Fibroblast of skin of back (primary cell): ENCODE results near the gene PIP4K2C.
"Not testable (repeated sequence)": the region's sequence is repeated elsewhere in the genome, so short reads cannot be mapped to it uniquely, and the experiment has no call there.

Experiments used
- DNase-seq: peaks from one replicate; pipeline ENCODE4 v3.0.0-alpha.2; 2013

The PIP4K2C gene

DNA sequence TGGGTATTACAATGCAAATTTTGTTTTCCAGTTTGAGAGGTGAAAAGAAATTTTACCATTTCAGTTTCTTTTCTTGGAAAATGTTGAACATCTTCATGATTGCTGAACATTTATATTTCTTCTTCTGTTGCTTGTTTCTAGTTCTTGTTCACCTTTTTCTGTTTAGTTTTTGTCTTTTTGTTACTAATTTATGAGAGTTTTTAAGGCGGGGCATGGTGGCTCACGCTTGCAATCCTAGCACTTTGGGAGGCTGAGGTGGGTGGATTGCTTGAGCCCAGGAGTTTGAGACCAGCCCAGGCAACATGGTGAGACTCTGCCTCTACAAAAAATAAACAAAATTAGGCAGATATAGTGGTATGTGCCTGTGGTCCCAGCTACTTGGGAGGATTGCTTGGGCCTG lies 30.5 kb upstream of the PIP4K2C start:
- no peak for DNase-seq

DNA sequence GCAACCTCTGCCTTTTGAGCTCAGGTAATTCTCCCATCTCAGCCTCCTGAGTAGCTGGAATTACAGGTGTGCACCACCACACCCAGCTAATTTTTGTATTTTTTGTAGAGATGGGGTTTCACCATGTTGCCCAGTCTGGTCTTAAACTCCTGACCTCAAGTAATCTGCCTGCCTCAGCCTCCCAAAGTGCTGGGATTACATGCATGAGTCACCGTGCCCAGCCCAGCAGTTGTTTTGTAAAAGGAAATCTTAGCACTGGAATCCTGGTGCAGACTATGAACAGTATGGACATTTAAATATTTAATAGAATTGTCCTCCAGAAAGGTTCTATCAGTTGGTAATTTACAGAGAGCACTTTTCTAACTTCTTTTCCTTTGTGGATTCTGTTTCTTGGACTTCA lies 29.9 kb upstream of the PIP4K2C start:
- peak; percentile 41 for DNase-seq

DNA sequence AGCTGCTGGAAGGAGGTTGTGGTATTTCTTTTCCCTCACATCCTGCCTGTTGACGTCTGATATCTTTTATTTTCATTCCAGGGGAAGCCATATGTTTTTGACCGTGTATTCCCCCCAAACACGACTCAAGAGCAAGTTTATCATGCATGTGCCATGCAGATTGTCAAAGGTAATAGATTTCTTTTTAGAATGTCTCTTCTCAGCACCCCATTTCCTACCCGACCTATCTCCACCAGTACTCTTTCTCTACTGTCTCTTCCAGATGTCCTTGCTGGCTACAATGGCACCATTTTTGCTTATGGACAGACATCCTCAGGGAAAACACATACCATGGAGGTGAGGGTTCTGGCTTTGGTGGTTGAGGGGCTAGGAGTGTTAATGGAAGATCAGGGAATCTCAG lies 27.6 kb upstream of the PIP4K2C start:
- DNase-seq = no peak

DNA sequence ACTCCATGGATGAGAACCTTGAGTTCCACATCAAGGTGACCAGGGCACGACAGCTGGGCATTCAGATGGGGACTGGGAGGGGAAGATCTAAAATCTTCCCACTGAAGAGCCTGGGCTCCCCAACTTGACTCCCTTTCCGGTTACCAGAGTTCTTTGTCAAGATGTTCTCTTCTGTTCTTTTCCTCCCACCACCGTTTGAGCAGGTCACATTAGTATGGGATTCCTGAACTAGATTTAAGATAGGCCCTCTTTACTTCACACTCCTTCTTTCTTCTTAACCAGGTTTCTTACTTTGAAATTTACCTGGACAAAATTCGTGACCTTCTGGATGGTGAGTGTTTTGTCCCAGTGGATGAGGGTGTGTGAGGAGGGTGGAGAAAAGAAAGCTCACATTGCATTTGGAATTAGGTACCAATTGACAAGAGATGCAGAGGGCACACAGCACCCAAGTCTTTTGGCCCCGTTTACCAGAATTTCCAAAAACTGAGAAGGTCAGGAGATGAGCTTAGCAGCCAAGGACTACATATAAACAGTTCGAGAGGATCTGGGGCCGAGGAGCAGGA lies 26.7 kb upstream of the PIP4K2C start:
- no peak for DNase-seq

DNA sequence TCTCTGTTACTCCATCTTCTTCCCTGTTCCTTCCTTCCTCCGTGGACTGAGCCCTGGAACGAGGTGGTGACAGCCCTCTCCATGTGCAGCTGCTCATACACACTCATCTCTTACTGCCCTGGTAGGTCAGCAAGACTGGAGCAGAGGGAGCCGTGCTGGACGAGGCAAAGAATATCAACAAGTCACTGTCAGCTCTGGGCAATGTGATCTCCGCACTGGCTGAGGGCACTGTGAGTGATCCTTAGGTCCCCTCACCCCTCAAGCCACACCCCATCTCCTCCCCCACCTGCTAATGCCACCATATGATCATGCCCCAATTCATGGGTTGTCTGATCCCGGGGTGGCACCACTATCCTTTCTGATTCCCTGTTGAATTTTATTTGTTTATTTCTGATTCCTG lies 22.2 kb upstream of the PIP4K2C start:
- no peak for DNase-seq

DNA sequence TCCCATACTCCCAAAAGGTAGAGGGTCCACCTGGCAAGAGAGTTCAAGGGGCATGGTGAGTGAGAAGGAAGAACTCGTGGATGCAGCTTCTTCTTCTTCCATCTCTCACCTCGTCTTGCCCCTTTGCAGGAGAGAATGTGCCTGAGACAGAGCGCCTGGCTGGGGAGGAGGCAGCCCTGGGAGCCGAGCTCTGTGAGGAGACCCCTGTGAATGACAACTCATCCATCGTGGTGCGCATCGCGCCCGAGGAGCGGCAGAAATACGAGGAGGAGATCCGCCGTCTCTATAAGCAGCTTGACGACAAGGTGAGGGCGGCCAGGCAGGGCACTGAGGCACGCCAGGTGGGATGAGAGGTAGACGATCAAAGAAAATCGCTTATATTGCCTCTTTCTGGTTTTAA lies 21.1 kb upstream of the PIP4K2C start:
- no peak for DNase-seq

DNA sequence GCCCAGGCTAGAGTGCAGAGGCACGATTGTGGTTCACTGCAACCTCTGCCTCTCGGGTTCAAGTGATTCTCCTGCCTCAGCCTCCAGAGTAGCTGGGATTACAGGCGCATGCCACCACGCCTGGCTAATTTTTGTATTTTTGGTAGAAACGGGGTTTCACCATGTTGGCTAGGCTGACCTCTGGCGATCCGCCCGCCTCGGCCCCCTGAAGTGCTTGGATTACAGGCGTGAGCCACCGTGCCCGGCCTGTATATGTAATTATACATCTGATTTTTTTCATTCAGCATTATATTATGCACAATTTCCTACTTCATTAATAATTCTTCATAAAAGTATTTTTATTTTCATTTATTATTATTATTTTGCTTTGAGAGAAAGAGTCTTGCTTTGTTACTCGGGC lies 20.6 kb upstream of the PIP4K2C start:
- DNase-seq = not testable (repeated sequence)

DNA sequence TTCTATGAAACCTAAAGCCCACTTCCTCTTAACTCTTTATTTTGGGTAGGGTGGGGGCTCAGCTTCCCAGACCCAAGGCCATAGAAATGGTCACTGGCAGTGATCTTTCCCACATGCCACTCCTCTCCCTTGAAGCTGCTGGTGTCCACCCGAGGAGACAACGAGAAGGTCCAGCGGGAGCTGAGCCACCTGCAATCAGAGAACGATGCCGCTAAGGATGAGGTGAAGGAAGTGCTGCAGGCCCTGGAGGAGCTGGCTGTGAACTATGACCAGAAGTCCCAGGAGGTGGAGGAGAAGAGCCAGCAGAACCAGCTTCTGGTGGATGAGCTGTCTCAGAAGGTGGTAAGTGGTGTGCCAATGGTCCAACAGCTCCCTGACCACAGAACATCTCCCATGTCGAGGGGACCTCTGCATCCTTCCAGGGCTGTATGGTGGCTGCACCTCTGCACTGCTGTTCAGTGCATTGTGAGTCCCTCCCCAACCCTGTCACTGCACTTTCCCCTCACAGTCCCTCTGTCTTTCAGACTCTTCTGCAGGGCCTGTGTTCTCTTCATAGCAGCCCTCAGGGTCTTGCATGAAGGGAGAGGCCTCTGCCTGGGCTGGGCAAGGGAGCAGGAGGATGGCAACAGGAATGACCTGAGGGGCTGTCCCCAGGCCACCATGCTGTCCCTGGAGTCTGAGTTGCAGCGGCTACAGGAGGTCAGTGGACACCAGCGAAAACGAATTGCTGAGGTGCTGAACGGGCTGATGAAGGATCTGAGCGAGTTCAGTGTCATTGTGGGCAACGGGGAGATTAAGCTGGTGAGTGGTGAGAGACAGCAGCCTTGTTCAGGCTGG lies 18.8 kb upstream of the PIP4K2C start:
- DNase-seq = no peak

DNA sequence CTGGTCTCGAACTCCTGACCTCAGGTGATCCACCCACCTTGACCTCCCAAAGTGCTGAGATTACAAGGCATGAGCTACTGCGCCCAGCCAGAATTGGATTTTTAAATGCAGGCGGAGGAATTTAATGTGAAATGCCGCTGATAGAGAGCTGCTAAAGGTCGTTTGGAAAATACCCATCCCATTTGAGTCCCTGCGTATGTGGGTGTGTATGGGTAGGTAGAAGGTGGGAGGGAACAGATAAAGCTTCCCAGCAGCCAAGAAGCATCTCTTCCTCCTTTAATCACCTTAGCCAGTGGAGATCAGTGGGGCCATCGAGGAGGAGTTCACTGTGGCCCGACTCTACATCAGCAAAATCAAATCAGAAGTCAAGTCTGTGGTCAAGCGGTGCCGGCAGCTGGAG lies 16.2 kb upstream of the PIP4K2C start:
- DNase-seq = no peak

DNA sequence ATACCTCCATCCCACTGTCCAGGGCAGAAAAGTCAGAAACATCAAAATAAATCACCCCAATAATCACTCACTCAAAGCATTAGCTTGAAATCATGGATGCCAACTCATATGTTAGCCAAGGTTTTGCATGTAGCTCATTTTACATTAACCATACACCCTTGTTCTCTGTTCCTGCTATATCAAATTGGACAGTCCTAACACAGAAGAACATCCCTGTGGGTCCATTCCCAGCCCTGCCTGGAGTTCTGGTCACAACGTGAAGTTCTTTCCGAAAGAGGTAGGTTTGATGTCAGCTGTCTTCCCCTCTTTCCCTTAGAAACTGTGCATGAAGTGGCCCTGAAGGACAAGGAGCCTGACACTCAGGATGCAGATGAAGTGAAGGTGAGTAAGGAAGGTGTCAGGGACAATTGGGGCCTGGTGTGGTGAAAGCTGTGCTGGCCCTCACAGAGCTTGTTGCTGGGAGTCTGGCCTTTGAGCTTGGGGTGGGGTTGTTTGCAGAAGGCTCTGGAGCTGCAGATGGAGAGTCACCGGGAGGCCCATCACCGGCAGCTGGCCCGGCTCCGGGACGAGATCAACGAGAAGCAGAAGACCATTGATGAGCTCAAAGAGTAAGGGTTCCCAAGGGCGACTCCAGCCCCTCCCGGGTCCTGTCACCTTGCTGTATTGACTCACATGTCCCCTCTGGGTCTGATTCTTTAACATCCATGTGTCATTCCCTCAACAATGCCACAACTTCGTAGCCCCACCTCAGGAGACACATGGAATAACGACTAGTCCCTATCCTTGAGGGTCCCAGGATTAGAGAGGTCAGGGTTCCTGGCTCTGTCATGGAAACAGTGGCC lies 15.0 kb upstream of the PIP4K2C start:
- DNase-seq = no peak

DNA sequence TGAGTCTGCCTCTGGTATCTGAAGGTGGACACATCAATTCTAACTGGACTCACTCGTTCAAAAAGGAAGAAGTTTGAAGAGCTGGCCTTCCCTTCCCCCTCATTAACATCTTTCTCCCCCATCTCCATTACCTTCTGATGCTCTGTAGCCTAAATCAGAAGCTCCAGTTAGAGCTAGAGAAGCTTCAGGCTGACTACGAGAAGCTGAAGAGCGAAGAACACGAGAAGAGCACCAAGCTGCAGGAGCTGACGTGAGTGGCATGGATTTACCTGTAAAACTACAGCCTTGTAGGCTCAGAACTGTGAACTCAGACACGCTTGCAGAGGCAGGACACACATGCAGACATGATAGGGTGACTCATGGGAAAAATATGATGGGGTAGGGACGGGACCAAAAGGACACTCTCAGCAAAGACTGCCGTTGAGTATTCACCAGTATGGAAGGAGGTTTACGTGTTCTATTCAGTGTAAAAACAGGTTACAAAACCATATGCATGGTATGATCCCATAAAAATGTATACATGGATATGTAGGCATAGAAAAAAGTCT lies 14.3 kb upstream of the PIP4K2C start:
- DNase-seq = peak; percentile 32

DNA sequence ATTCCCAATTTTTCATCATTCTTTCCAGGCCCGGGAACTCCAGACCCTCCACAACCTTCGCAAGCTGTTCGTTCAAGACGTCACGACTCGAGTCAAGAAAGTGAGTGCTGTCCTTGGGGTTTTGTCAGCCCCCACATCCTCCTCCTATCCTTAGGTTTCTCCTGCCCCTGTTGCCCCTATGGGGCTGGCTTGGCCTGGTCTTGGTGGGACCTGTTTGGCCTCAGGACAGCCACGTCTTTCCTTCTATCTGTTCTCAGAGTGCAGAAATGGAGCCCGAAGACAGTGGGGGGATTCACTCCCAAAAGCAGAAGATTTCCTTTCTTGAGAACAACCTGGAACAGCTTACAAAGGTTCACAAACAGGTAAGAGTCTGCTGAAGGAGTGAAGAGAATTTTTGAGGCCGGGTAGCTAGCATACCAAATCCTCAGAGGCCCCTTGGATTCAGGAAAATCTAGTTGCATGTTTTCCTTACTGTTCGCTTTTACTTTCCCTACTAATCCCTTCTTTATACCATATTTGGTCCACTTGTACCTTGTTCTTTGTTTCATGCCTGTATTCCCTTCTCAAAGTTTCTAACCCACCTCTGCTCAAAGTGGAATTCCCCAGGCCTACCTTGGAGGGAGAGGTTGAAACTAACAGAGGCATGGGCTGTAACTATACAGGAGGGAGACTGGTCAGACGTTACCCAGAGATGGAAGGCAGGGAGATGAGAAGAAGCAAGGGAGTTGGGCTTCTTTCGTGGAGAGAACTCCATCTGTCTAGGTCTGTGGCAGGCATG lies 12.8 kb upstream of the PIP4K2C start:
- DNase-seq = no peak

DNA sequence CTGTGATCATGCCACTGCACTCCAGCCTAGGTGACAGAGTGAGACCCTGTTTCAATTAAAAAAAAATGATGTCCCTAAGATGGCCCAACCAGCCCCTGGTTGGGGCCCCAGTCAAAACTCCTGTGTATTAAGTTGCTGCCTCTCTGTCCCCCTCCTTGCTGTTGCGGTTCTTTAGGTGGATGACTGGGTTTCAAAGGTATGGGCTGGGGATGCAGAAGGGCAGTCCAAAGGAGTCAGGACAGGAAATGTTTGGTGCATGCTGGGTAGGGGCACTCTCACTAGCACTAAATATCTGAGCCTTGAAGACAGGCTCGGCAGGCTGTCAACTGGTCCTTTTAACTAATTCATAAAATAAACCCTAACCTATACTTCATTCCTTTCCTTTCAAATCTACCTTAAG lies 12.0 kb upstream of the PIP4K2C start:
- peak; percentile 20 for DNase-seq

DNA sequence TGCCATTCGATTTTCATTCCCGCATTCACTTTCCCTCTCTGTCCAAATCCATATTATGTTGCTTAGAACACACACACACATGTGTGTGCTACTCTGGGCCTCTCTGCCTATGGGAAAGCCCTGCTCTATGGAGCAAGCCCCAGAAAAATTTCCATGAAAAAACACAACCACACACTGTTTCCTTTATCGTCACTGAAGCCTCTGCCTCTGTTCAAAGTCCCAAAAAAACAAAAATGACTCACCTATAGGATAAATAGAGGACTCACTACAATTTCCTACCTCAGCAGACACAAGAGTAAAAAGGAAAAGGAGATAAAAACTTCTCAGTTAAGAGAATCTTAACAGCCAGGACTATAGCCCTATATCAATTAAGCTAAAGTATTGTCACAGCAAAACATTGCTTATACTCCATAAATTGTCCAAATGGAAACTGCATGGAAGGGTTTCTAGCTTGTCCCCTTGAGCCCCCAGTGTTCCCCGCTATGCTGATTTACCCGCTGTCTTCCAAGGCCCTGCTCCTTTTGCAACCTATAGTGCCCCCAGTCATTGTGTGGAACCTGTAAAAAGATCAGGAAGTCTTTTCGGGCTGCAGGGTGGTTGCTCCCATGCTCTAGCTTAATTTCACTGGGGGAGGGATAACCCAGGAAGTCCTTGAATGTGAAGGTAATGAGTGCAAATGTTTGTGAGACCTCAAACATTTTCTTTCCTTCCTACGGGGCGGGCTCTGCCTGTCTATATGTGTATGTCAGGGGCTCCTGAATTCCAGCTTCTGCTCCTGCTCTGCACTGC lies 11.1 kb upstream of the PIP4K2C start:
- no peak for DNase-seq

DNA sequence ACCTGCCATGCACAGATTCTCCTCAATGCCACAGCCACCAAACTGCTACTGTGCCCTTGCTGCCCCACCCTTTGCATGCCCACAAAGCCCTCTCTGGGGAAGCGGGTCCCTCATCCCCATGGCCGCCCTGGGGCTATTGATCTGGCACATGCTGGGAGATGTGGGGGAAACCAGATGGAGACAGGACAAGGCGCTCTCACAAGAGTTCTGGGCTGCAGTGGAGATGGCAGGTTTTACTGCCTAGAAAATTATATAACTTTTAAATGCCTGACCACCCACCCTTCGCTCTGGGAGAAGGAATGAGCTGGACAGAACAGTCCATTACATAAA lies 10.6 kb upstream of the PIP4K2C start:
- DNase-seq = no peak

DNA sequence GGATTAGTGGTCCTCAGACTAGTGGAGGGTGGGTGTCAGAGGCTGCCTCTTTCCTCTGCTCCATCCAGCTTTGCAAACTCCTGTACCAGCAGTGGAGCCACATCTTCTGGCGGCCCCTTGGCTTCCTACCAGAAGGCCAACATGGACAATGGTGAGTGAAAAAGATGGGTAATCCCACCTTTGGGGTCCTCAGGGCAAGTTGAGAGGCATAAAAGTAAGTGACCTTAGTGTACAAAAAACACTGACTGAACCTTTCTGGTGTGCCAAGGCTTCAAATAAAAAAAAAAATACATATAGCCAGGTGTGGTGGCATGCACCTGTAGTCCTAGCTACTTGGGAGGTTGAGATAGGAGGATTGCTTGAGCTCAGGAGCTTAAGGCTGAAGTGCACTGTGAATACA lies 9.2 kb upstream of the PIP4K2C start:
- DNase-seq = no peak

DNA sequence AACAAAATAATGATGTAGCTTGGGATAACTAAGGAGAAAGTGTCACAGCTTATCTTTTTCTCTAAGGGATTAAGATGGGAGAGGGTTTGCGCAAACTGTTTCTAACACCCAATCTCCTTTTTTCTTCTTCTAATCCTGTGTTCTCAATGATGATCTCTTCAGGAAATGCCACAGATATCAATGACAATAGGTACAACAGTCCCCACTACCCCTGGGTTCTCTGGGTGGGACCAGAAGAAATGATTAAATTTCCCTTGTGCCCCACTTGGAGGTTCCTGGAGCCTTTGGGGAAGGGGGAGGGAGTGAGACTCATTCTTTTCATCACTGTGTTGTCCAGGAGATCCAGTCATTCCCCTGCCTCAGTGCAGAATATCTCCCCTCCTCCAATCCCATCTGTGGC lies 8.6 kb upstream of the PIP4K2C start:
- DNase-seq = no peak

DNA sequence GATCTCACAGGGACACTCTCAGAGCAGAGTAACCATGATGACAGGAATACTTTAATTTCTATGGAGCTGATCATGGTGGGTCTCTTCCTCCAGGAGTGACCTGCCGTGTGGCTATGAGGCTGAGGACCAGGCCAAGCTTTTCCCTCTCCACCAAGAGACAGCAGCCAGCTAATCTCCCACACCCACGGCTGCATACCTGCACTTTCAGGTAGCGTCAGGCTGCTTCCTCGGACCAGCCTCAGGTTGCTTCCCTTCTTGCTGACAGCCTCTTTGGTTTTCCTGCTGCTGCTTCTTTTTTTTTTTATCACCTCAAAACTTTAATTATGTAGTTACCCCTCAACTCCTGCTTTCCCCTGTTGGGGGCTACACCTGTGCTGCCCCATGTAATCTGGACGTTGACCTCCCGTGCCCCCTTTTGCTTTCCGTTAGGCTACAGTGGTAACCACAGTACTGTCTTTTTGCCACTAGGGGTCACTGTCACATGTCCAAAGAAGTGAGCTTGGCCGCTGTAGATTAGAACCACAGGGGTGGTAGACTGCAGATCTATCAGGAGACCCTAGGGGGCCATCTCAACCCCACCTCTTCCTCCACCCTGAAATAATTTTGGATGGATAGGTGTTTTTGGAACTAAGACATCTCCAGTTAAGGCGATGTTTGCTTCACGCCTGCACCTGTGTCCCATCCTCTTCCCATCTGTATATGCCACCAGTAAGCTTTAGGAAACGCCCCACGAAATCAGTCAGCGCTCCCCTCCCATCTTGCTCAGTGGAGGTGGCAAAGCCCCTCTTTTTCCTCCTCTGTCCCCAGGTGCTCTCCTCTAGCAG lies 7.8 kb upstream of the PIP4K2C start:
- peak; percentile 77 for DNase-seq

DNA sequence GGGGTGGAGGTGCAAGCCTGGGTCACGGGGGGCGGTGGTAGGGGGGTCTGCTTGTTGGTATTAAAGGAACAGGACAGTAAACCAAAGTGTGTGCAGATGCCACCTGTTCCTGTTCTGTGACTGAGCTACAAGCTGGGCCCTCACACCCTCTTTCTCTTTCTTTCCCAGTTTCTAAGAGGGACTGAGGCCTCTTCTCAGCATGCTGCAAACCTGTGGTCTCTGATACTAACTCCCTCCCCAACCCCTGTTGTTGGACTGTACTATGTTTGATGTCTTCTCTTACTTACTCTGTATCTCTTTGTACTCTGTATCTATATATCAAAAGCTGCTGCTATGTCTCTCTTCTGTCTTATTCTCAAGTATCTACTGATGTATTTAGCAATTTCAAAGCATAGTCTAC lies 6.9 kb upstream of the PIP4K2C start:
- no peak for DNase-seq

DNA sequence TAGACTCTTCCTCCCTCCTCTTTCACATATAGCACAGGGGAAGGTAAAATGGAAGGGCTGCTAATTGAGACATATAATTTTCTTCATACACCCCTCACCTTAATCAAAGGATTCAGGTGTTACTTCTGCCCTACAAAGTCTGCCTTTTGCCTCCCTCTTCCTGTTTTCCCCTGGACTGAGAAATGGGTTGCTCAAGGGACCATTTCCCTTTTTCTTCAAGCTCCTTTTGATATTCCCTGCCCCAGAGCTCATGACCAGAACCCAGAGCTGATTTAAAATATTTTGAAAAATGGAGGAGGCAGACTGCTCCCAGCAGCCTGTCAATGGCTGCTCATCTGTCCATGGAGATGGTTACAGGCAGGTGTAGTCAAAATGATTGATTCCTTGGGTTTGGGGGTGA lies 6.3 kb upstream of the PIP4K2C start:
- no peak for DNase-seq

DNA sequence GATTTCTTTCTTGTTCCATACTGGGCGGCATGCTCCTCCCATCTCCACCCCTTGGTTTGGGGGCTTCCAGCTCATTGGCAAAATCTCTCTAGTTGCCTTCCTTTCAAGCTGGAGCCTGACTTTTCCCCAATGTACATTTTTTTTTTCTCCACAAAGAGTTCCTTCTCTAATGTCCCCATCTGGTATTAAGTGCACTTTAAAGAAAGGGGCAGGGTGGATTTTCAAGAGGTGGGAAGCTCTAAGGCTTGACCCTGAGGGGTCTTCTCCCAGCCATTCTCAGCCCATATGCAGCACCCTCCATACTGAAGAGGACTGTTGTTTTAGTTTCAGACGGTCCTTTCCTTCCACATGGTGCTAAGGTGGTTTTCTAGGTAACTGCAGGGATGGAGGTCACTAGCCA lies 5.8 kb upstream of the PIP4K2C start:
- no peak for DNase-seq
